Colonic mucosa (tissue), 4 donors: ENCODE measurements around the gene ATXN2. TPM values are rescaled to one million over a fixed set of nuclear protein-coding genes. Genes with fewer than 3 reads are reported as not detected.
A peak's percentile ranks its signal among the peaks of the same experiment; 100 is the strongest.

ENCODE experiments used
- DNase-seq: peaks from one replicate; pipeline ENCODE4 v3.0.0-alpha.2; 2020
- H3K27ac ChIP-seq: fragments of 200-600 bp; one replicate; pipeline ENCODE4 v1.8.0; 2021
- H3K27me3 ChIP-seq: fragments of 200-600 bp; one replicate; pipeline ENCODE4 v1.8.0; 2021
- H3K36me3 ChIP-seq: fragments of 200-600 bp; one replicate; pipeline ENCODE4 v1.8.0; 2021
- H3K4me1 ChIP-seq: fragments of 200-600 bp; one replicate; pipeline ENCODE4 v1.8.0; 2021; ENCODE audit warnings: mild to moderate bottlenecking
- H3K4me3 ChIP-seq: fragments of 200-600 bp; one replicate; pipeline ENCODE4 v1.8.0; 2021
- H3K9ac ChIP-seq, 2 donors: one replicate each; pipeline ENCODE4 v1.7.0; 2013; ENCODE audit warnings: control low read depth in 2 of 2, low read depth in 2 of 2, low read length in 2 of 2
- H3K9me3 ChIP-seq: fragments of 200-600 bp; one replicate; pipeline ENCODE4 v1.8.0; 2021
- intact Hi-C: fragments of 100-400 bp; cut with DNase I; formaldehyde crosslinking; loops from one replicate; pipeline ENCODE4 v1.14.1; 2022
- total RNA-seq, 2 donors: library from RNA; stranded (reverse); fragmentation: NEBNext Ultra II Directional in 1 of 2; extraction: Animal tissue kit (Norgen Biotek cat#: 25700) in 1 of 2; gene quantifications; one replicate each; pipeline ENCODE4 v1.2.1, GENCODE V29; 2021
- TF ChIP-seq, protein P1 (sequence below): fragments of 200-600 bp; IDR thresholded peaks from one replicate; pipeline ENCODE4 v1.8.0; 2022; ENCODE audit warnings: antibody characterized with exemption, mild to moderate bottlenecking
- donor health status: healthy.
- donor health status: DM: no; HTN: no; CAD: no.
- donor health status: DM: no; HTN: no; CAD: no.

Gene ATXN2
- total RNA-seq, 2 donors from 2014 or later = 48.7 to 55.1 TPM

DNA sequence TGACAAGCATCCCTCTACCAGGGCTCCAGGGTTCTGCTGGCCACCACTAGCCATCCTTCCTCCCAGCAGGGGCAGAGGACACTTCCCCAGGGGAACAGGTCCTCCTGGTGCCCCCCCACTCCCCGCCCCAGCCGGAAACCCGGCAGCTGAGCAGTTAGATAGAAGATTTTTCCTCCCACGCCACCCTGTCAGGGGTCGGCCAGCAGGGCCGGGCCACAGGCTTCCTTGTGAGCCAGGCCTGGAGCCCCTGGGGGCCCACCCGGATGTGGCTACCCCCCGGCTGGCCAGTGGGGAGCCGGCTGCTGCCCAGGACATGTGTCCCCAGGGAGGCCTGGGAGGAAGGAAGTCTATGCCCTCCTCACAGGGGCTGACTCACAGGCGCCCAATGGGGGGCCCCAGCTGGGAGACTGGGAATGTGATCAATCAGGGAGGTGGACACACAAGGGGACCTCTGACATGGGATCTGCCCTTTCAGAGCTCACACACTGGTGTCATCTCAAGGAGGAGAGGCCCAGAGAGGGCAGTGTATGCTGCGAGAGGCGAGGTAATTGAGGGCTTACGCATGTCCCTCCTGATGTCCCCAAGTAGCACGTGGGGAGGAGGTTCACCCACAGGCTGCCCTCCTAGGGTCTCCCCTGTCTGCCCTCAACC is 189.2 kb downstream of the ATXN2 start:
- Histone ChIP-seq H3K27me3 (no peaks in the 10 kb centered on the region), H3K9ac (peak overlapping the region; percentile 14 to 47), H3K4me1 (peaks cover 31% of the 10 kb centered on the region), H3K9me3 (no peaks in the 10 kb centered on the region), H3K27ac (peak overlapping the region; percentile 60), H3K4me3 (peak overlapping the region; percentile 4), H3K36me3 (no peaks in the 10 kb centered on the region)
- intact Hi-C loops = no loop called here
- no peak for DNase-seq
- TF ChIP-seq, protein P1, sequence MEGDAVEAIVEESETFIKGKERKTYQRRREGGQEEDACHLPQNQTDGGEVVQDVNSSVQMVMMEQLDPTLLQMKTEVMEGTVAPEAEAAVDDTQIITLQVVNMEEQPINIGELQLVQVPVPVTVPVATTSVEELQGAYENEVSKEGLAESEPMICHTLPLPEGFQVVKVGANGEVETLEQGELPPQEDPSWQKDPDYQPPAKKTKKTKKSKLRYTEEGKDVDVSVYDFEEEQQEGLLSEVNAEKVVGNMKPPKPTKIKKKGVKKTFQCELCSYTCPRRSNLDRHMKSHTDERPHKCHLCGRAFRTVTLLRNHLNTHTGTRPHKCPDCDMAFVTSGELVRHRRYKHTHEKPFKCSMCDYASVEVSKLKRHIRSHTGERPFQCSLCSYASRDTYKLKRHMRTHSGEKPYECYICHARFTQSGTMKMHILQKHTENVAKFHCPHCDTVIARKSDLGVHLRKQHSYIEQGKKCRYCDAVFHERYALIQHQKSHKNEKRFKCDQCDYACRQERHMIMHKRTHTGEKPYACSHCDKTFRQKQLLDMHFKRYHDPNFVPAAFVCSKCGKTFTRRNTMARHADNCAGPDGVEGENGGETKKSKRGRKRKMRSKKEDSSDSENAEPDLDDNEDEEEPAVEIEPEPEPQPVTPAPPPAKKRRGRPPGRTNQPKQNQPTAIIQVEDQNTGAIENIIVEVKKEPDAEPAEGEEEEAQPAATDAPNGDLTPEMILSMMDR = no peak

DNA sequence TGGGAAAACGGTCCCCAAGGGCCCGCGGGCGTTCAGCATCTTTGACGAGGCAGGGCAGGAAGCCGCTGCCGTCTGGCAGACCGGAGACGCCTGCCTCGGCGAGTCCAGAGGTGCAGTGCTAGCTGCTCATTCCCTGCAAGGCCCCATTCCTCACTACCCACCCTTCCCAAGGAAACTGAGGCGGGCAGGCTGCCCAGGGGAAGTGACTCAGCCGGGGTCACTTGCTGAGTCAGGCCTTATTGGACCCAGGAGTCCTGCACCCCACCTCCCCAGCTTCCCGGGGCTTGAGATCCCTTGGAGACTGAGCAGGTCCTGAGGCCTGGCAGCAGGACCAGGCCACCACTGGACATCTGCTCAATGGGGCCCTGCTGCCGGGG is 189.7 kb downstream of the ATXN2 start:
- Histone ChIP-seq H3K4me3 (peak overlapping the region; percentile 4), H3K27ac (peak overlapping the region; percentile 60), H3K9ac (peak overlapping the region; percentile 14 to 46), H3K9me3 (no peaks in the 10 kb centered on the region), H3K4me1 (peaks cover 31% of the 10 kb centered on the region), H3K27me3 (no peaks in the 10 kb centered on the region), H3K36me3 (no peaks in the 10 kb centered on the region)
- intact Hi-C loops = no loop called here
- DNase-seq = no peak
- TF ChIP-seq, protein P1 = no peak

DNA sequence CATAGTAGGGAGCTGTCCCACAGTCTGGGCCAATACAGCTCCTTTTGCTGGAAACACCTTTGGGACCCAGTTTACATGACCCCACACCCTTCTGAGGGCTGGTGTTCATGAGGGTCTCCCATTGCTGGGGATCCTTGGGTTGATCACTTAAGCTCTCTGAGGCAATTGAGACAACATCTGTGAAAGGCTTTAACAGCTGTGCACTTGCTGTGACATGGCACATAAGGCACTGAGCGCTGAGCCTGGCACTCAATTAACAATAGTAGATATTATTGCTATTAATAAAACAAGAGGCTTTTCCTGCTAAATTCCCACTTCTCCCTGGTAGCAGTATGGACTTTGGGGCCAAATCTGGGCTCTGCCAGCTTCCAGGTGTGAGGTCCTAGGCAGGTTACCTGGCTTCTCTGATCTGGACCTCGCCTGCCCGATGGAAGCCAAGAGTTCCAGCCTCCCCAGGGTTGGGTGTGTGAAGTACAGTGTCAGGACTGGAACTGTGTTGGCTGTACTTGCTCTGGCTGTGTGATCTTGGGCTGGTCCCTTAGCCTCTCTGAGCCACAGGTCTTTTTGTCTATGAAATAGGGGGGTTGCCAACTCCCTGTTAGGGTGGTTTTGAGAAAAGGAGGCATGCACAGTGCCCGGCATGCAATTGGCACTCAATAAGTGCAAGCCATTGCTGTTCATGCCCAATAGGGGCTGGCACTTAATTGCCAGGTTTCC is 190.3 kb downstream of the ATXN2 start:
- no peak for DNase-seq
- H3K4me3 ChIP-seq = peak overlapping the region; percentile 4
- no peaks in the 10 kb centered on the region for H3K27me3 ChIP-seq
- TF ChIP-seq, protein P1 = no peak
- peaks cover 31% of the 10 kb centered on the region for H3K4me1 ChIP-seq
- intact Hi-C loops = no loop called here
- H3K27ac ChIP-seq = peak overlapping the region; percentile 60
- no peaks in the 10 kb centered on the region for H3K36me3 ChIP-seq
- H3K9me3 ChIP-seq = no peaks in the 10 kb centered on the region
- peak overlapping the region; percentile 14 to 46 for H3K9ac ChIP-seq

DNA sequence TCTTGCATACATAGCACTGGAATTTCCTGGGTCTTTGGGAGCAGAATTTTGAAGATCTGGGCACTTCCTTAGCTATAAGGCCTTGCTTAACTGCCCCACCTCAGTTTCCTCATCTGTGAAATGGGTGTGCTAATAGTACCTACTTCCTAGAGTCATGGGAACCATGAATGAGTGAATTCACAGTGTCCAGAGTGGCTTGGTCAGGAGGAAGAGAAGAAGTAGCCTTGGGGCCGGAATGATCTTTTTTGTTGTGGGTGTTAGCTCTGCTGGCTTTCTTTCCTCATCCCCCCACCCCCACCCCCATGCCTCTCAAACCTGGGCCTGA is 191.0 kb downstream of the ATXN2 start:
- DNase-seq = no peak
- TF ChIP-seq, protein P1 = no peak
- H3K4me1 ChIP-seq = peaks cover 23% of the 10 kb centered on the region
- peak overlapping the region; percentile 92 for H3K4me3 ChIP-seq
- no peaks in the 10 kb centered on the region for H3K9me3 ChIP-seq
- no peak overlapping the region for H3K9ac ChIP-seq
- peak overlapping the region; percentile 84 for H3K27ac ChIP-seq
- H3K36me3 ChIP-seq = no peaks in the 10 kb centered on the region
- intact Hi-C loops = no loop called here
- H3K27me3 ChIP-seq = no peaks in the 10 kb centered on the region

DNA sequence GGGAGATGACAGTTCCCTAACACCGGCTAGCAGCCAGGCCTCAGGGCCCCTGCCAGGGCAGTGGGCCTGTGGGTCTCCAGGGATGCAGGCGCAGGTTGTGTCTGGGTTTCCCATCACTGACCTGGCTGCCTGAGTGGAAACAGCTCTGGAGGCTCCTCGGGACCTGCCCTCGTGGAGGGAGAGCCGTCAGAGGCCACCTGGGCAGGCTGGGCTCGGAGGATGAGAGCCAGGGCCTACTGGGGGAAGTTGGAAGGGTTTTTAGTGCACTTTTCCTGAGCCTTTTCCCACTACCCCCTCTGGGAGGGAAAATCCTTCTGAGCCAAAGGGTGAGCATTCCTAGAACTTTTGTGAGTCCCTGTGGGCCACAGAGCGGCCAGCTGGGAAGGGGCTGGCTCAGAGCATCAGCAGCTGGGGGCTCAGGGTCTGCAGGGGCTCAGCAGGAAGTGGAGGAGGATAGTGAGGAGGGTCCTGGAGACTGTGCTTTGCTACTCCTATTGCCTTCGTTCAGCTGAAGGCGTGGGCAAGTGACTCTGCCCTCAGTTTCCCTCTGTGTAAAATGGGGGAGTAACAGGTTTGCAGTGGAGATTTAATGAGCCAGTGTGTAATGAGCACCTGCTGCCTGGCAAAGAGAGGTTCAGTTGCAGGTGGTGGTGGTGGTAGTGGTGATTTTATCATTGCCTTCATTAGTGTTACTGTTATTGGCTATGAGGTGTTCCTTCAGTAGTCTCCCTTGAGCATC is 191.6 kb downstream of the ATXN2 start:
- no peak for DNase-seq
- H3K27ac ChIP-seq = peak overlapping the region; percentile 84
- peaks cover 21% of the 10 kb centered on the region for H3K4me1 ChIP-seq
- H3K27me3 ChIP-seq = no peaks in the 10 kb centered on the region
- intact Hi-C loops = no loop called here
- TF ChIP-seq, protein P1 = no peak
- no peaks in the 10 kb centered on the region for H3K9me3 ChIP-seq
- no peaks in the 10 kb centered on the region for H3K36me3 ChIP-seq
- peak overlapping the region; percentile 67 to 77 for H3K9ac ChIP-seq
- H3K4me3 ChIP-seq = peak overlapping the region; percentile 92
